Stimulated activated naive CD4-positive, alpha-beta T cell (primary cell): ENCODE data around the gene ATAD3A.
"Not testable (repeated sequence)": the region's sequence is repeated elsewhere in the genome, so short reads cannot be mapped to it uniquely, and the experiment has no call there.

Experiments
- DNase-seq, 6 experiments: peaks; one replicate each; lab custom pipeline; 2025; lab: John Stamatoyannopoulos, UW

The ATAD3A gene

DNA sequence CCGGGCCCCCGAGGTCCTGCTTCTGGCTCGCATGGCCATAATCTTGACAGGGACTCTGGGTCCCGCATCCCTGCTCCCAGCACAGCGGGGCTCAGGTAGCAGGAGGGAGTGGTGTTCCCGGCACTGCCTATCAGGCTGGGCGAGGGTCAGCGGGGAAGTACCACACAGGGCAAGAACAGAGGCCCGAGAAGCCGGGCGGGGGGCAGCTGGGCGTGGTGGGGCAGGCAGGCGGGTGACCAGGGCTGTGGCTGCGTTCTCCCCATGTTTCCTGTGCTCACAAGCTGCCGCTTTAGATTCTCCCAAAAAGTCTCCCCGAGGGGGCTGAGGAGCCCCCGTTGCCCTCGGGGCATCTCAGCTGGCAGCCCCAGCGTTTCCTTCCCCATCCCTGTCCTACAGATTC, 22.1 kb upstream of the ATAD3A start:
- DNase-seq = no peak

DNA sequence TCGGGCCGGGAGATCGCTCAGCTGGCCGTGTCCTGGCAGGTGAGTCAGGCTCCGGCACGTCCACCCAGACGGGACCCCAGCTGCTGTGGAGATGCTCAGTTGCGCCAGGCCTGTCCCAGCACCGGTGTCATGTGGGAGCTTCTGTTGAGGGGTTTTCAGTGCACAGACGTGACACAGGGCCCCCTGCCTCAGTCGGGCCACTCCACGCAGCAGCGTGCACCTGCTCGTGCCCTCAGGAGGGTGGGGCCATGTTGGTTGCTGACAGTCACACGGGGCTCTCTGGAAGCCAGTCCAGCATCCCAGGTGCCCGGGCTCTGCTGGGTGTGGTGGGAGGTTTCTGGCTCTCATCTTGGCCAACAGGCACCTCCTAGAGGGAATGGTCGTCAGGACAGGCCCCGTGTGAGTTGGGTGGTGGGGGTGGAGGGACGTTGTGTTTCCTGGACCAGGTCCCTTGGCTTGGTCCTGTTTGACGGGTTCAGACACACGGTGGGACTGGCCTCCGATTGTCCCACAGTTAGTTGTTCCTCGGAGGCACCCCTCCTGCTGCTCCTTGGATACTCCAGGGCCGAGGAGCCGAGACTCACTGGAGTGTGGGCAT, 21.2 kb upstream of the ATAD3A start:
- DNase-seq = no peak

DNA sequence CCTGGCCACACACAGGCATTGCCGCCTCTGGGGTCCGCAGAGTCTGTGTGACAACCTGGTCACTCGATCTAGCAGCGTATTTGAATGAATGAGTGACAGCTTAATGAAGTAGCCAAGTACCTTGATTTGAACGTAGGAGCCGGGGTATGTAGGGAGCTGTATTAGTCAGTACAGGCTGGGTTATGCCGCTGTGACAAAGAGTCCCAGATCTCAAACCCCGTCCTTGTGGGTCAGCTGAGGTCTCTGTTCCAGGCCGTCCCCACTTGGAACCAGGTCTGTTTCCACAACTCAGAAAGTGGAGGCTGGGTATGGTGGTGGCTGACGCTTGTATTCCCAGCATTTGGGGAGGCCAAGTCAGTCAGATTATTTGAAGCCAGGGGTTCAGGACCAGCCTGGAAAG, 20.4 kb upstream of the ATAD3A start:
- DNase-seq = no peak

DNA sequence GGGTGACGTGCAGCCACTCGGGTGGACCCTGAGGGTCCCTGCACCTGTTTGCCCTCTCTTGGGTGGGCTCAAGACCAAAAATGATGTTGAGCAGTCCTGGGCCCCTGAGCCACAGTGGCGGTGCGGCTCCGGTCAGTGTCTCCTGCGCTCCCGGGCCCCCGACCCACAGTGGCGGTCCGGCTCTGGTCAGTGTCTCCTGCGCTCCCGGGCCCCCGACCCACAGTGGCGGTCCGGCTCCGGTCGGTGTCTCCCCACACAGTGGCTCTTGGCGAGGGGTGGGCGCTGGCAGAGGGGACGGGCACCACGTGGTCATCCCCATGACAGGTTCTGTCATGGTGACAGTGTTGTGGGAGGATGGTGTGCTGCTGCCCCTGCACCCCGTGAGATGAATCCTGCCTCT, 17.7 kb upstream of the ATAD3A start:
- DNase-seq = not testable (repeated sequence)

DNA sequence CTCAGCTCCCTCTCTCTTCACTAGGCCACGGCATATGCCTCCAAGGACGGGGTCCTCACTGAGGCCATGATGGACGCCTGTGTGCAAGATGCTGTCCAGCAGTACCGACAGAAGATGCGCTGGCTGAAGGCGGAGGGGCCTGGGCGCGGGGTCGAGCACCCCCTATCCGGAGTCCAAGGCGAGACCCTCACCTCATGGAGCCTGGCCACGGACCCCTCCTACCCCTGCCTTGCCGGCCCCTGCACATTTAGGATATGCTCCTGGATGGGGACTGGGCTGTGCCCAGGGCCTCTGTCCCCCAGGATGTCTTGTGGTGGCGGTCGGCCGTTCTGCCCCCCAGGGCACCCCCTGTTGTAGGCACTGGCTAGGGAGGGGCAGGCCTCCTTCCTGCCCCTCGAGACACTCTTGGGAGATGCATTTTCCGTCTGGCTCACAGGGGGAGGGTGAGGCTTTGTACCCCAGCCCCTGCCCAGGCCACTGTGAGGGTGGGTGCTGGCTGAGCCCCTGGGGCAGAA, 16.4 kb upstream of the ATAD3A start:
- DNase-seq = not testable (repeated sequence)

DNA sequence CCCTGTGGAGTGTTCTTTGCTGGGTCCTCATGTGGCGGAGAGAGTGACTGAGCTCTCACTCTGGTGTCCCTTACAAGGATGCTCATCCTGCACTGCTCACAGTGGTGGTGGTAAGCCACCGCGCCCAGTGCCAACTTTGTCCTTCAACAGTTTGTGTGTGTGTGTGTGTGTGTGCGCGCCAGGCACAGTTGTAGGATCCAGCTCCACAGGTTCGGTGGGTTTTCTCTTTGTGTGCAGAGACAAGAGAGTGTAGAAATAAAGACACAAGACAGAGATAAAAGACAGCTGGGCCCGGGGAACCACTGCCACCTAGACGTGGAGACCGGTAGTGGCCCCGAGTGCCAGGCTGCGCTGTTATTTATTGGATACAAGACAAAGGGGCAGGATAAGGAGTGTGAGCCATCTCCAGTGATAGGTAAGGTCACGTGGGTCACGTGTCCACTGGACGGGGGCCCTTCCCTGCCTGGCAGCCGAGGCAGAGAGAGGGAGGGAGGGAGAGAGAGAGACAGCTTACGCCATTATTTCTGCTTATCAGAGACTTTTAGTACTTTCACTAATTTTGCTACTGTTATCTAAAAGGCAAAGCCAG, 7.1 kb upstream of the ATAD3A start:
- DNase-seq = peak; percentile 39 to 70 (median 62)

DNA sequence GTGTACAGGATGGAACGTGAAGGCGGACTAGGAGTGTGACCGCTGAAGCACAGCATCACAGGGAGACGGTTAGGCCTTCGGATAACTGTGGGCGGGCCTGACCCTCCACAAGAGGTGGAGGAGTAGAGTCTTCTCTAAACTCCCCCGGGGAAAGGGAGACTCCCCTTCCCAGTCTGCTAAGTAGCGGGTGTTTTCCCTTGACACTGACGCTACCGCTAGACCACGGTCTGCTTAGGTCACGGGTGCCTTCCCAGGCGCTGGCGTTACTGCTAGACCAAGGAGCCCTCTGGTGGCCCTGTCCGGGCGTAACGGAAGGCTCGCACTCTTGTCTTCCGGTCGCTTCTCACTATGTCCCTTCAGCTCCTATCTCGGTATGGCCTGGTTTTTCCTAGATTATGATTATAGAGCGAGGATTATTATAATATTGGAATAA, 6.6 kb upstream of the ATAD3A start:
- not testable (repeated sequence) for DNase-seq

DNA sequence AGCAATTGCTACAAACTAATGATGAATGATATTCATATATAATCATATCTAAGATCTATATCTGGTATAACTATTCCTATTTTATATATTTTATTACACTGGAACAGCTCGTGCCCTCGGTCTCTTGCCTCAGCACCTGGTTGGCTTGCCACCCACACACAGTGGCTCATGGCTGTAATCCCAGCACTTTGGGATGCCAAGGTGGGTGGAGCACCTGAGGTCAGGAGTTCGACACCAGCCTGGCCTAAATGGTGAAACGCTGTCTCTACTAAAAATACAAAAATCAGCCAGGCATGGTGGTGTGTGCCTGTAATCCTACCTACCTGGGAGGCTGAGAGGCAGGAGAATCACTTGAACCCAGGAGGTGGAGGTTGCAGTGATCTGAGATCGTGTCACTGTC, 6.2 kb upstream of the ATAD3A start:
- not testable (repeated sequence) for DNase-seq

DNA sequence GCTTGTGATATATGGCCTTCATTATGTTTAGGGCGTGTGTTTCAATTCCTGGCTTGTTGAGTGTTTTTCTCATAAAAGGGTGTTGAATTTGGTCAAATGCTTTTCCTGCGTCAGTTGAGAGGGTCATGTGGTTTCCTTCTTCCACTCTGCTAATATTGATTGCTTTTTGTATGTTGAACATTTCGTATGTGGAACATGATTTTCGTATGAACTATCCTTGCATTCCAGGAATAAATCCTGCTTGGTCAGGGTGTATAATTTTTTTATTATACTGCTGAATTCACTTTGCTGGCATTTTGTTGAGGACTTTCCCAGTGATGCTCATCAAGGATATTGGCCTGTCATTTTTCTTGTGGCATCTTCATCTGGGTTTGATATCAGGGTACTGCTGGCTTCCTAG, 4.7 kb upstream of the ATAD3A start:
- no peak for DNase-seq

DNA sequence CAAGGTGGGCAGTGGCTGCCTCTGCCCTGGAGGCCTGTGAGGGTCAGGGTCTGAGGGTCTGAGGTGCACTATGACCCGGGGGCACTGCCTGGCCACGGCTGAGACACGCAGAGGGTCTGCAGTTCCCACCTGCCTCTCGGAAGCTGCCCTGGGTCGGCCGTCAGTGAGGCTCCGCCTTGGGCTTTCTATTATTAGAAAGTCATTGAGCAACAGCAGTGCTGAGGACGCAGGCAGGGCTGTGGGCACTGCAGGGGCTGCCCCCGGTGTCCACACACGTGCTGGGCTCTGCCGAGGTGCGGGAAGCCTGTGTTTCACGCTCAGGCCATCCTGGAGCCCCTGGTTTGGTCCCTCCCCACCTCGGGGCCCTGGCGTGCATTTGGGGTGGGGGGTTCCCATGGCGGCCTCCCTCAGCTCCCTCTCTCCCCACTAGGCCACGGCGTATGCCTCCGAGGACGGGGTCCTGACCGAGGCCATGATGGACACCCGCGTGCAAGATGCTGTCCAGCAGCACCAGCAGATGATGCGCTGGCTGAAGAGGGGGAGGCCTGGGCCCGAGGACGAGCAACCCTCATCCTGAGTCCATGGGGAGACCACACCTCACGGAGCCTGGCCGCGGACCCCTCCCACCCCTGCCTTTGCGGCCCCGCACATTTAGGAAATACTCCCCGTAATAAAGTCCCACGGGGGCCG, 3.0 kb upstream of the ATAD3A start:
- DNase-seq = not testable (repeated sequence)

DNA sequence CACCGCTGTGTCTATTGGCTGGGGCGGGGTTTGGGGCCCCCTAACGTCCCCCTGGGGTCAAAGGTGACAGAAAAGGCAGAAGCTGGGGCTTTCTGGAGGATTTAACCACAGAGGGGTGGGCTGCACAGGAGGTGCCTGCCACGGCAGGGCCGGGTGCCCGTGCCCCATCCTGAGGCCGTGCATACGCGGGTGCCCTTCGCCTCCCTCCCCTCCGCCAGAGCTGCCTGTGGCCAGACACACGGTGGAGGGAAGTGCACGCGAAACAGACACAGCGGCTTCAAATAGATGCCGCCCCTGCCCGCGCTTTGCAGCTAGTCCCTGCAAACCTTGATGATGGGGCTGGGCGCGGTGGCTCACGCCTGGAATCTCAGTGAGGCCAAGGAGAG, 2.5 kb upstream of the ATAD3A start:
- not testable (repeated sequence) for DNase-seq

DNA sequence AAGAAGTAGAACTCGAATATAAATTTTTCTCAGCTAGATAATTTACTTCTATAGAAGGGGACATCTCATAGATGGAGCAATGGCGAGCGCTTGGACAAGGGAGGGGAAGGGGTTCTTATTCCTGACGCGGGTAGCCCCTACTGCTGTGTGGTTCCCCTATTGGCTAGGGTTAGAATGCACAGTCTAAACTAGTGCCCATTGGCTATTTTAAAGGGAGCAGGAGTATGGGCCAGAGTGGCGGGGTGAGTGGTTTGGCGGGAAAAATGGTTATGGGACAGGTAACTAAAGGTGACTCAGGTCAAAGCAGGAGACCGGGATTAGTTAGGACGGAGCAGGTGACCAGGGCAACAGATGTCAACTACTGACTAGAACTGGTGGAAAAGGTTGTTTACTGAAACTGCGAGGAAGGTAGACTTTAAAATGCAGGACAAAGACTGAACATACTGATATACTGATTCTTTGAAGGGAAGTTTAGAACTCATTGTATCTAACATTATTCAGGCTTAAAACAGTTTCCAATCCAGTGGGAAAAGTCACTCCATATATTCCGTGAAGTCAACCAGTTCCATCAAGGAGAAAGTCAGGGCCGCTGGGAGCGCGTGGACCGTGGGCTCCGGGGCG, 940 bp upstream of the ATAD3A start:
- DNase-seq = no peak

DNA sequence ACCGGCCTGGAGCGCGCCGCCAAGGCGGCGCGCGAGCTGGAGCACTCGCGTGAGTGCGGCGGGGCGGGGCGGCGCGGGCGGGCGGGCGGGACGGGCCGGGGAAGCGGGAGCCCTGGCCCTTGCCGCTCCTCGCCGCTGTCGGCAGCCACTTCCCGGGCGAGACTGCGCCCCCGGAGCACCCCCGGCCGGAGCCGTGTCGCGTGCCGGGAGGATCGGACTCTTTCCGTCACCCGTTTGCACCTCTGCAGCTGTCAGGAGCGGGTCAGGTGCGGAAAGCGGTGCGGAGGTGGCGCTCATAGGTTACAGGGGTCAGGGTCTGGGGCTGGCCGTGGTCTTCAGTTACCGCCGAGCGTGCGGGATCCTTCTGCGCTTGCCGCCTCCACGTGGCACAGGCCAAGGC, 463 bp downstream of the ATAD3A start:
- peak in 3 of 6 experiments; percentile 15 to 33 (median 23) for DNase-seq

DNA sequence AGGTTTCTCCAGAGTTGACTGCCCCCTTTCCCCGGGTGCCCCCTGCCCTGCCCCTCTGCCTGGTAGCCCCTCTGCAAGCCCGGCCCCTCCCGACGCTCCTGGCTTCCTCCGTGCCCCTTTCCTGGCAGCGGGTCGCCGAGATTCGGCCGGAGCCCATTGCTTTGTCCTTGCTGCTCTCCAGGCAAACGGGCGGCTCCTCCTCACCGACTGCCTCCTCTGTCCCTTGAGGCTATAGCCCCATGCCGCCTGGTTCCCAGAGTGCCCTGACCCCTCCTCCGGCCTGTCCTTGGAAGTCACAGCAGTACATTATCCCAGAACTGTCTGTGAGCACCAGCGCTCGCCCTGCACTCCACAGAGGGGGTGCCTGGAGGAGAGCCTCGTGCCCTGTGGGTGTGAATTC, 1.7 kb downstream of the ATAD3A start:
- not testable (repeated sequence) for DNase-seq

DNA sequence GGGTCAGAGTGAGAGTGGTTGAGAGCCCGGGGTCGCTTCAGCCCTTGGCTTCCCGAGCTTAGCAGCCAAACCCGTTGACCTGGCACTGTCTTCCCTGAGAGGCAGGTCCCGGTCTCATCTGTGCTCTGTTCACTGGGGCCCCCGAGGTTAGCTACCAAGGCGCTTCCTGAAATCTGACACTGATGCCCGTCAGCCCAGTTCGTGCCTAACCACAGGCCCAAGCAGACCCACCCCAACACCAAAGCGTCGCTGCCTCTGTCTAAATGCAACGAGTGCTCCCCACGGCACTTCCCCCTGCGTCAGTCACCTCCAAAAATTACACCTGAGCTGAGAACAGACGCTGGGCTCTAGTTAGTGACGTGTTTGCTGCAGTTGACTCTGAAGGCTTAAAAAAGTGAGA, 2.4 kb downstream of the ATAD3A start:
- not testable (repeated sequence) for DNase-seq

DNA sequence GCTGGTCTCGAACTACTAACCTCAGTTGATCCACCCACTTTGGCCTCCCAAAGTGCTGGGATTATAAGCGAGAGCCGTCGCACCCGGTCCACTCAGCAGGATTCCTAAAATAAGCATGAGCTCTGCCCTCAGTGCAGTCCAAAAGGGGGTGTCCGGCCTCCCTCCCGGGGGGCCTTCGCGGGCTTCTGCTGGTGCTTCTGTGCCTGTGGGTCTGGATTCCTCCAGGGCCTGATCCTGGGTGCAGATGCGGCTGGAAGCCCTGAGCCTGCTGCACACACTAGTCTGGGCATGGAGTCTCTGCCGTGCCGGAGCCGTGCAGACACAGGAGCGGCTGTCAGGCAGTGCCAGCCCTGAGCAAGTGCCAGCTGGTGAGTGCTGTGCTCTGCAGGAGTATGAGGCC, 5.0 kb downstream of the ATAD3A start:
- not testable (repeated sequence) for DNase-seq

DNA sequence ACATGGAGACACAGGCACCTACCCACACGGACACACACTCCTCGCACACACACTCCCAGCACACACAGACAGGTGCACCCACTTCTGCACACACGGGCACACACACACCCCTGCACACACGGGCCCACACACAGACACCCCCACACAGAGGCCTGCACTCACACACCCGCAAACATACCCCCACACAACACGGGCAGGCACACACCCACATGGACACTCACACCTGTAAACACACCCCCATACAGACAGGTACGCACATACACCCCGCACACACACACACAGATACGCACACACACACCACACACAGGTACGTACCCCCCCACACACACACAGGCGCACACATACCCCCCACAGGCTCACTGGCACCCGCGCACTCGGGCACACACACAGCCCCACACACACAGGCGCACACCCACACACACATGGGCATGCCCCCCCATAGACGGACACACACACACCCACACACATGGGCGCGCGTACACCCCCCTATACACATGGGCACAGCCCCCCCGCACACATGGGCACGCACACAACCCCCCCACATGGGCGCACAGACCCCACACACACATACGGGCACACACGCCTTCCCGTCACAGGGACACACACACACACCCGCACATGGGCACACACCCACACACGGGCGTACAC, 6.1 kb downstream of the ATAD3A start:
- DNase-seq = no peak

DNA sequence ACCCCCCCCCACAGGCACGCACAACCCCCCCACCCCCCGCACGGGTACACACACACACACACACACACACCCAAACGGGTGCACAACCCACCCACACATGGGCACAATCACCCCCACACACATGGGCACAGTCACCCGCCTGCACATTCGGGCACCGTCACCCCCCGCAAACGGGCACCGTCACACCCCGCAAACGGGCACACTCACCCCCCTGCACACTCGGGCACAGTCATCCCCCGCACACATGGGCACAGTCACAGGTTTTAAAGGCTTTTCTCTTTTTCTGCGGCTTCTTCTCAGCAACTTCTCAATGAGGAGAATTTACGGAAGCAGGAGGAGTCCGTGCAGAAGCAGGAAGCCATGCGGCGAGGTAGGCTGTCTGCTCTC, 6.7 kb downstream of the ATAD3A start:
- DNase-seq = not testable (repeated sequence)

DNA sequence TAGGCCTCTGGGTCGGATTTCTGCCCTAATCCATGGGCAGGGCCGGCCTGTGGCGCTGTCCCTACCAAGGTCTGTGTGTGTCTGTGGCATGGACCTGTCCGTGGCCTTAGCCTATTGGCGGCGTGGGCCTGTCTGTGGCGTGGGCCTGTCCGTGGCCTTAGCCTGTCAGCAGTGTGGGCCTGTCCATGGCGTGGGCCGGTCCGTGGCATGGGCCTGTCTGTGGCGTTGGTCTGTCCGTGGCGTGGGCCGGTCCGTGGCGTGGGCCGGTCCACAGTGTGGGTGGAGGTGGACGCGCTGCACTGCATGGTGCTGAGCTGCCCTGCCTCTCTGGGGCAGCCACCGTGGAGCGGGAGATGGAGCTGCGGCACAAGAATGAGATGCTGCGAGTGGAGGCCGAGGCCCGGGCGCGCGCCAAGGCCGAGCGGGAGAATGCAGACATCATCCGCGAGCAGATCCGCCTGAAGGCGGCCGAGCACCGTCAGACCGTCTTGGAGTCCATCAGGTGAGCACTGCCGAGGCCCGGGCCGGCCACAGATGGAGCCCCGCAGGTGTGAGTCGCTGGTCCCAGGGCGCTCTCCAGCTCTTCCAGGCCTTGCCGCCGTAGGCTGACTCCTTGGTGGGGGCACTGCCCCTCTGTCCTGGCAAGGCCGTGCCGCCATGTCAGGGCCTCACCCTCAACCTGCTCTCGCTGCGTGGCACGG, 8.0 kb downstream of the ATAD3A start:
- not testable (repeated sequence) for DNase-seq

DNA sequence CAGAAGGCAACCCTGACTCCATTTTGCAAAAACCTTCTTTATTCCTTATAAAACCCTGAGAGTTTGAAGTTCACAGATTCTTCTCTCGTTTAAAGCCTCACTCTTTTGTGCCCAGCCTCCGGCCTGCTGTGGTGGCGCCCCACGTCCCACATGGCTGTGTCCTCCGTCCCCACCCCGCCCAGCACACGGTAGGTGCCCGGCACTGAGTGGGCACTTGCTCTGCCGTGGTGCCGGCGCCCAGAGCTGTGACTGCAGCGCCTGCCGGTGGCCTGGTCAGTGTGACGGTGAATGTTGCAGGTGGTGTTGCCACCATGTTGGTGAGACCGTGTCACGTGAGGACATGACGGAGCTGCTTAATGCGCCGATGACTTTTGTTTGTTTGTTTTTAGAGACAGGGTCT, 9.4 kb downstream of the ATAD3A start:
- no peak for DNase-seq

DNA sequence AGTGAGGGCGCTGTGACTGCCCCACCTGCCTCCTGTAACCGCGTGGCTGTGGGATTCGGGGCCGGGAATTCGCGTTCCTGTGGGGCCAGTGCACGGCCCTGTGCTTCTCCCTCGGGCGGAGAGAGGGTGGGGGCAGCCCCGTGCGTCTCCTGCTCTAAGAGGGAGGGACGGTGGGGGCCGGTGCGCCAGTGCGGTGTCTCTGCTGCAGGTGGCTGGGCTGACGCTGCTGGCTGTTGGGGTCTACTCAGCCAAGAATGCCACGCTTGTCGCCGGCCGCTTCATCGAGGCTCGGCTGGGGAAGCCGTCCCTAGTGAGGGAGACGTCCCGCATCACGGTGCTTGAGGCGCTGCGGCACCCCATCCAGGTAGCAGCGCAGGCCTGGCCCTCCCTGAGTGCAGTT, 10.6 kb downstream of the ATAD3A start:
- not testable (repeated sequence) for DNase-seq

DNA sequence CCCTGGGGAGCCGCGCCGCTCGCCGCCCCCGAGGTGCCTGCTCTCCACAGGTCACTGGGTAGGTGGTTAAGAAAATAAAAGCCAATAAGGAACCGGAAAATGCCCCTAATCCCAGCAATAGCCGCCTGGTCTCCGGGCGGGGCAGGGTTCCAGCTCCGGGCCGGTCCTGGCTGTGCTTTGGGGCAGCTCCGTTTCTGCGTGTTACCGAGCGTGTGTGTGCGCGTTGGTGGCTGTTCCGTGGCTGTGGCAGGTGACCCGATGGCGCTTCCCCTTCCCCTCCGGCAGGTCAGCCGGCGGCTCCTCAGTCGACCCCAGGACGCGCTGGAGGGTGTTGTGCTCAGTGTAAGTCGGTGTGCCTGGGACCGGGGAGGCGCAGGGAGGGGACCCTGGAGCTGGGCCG, 11.3 kb downstream of the ATAD3A start:
- not testable (repeated sequence) for DNase-seq
